HL-60 (cell line): ENCODE results near the gene IFRD1.

Experiments
- POLR2AphosphoS5 ChIP-seq: IDR thresholded peaks from 2 replicates; pipeline ENCODE4 v1.6.1; 2012; ENCODE audit warnings: low read depth
- TF ChIP-seq, protein P1 (sequence below): IDR thresholded peaks from one replicate; pipeline ENCODE4 v1.5.1; 2011; ENCODE audit warnings: low read length, control low read depth, inconsistent platforms; ENCODE audit not compliant: insufficient read depth

DNA sequence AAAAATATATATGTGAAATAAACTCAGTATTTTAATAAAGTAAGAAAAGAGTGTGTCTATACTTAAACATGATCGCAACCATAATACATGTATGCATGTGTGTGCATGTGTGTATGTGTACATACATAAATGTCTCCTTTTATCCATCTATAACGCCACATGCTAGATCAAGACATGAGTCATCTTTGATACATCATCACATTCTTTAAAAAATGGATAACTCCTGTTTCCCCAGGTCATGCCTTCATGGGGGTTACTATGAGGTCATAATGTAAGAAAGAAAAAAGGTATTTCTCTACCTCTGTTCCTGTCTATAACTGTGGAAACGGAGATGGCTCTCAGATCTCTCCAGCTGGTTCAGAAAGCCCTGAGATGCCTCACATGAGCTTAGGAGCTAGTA is 71.7 kb downstream of the IFRD1 start:
- no peak for TF ChIP-seq POLR2AphosphoS5
- TF ChIP-seq, protein P1, sequence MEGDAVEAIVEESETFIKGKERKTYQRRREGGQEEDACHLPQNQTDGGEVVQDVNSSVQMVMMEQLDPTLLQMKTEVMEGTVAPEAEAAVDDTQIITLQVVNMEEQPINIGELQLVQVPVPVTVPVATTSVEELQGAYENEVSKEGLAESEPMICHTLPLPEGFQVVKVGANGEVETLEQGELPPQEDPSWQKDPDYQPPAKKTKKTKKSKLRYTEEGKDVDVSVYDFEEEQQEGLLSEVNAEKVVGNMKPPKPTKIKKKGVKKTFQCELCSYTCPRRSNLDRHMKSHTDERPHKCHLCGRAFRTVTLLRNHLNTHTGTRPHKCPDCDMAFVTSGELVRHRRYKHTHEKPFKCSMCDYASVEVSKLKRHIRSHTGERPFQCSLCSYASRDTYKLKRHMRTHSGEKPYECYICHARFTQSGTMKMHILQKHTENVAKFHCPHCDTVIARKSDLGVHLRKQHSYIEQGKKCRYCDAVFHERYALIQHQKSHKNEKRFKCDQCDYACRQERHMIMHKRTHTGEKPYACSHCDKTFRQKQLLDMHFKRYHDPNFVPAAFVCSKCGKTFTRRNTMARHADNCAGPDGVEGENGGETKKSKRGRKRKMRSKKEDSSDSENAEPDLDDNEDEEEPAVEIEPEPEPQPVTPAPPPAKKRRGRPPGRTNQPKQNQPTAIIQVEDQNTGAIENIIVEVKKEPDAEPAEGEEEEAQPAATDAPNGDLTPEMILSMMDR: no peak
